HG02973 (cell line): ENCODE data around the gene IFT22.
"Not testable (repeated sequence)": the region's sequence is repeated elsewhere in the genome, so short reads cannot be mapped to it uniquely, and the experiment has no call there.

Source experiments
- ATAC-seq: cut with Tn5 transposase; IDR thresholded peaks from one replicate; pipeline ENCODE4 v1.9.1; 2021; ENCODE audit warnings: moderate library complexity; ENCODE audit not compliant: unreplicated experiment

Gene IFT22

DNA sequence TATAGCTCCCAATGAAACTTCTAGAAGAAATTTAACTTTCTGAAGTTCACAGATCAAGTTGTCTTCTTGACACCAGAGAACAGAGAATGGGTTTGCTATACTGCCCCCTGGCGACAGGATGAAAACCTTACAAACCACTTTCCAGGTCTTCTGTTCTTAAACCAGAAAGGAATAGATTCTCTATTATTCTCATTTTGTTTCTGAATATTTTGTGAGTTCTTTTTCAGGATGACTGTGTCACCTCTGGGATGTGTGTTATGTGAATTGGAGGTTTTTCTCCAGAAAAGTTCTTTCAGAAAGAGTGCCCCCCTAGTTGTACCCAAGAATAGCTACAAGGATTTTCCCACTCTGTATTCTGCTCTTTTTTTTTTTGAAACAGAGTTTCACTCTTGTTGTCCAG, 6.3 kb downstream of the IFT22 start:
- ATAC-seq: no peak

DNA sequence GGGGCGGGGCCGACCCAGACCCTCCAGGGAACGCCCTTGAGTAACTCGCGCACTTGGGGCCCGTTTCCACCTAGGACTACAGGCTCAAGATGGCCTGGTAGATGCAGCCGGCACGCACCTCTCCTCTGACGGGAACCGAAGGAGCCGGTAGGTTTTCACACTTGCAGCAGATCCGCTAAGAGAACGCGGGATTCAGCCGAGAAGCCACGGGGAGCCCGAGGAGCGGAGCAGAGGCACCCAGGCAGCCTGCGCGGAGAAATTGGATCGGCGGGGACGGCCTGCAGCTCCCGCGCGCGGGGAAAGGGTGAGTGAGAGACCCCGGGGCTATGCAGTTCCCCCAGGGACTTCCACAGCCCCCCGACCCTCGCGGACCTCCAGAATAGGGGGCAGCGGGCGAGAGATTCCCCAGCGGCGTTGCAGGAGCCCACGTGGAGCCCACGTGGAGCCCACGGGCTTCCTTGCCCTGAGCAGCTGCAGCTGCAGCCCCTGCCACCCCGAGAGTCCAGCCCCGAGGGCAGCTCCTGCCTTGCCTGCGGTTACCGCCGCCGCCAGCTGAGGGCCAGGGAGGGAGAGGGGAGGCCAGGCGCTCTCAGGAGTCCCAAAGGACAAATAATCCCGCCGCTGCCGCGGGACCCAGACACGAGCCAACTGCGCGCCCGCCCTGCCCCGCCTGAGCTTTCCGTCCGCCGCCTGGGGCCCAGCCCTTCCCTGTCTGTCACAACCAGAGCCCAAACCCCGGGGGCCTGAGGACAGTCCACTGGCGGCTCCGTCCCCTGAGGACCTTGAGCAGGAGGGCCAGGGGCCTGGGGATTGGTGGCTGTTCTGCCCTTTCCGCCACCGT, 13.1 kb downstream of the IFT22 start:
- no peak for ATAC-seq

- ATAC-seq: no peak
Measured at GRCh38 chr7:101306307-101306706, 15.3 kb downstream of the IFT22 start.

- no peak for ATAC-seq
Measured at GRCh38 chr7:101303102-101303701, 18.4 kb downstream of the IFT22 start.

DNA sequence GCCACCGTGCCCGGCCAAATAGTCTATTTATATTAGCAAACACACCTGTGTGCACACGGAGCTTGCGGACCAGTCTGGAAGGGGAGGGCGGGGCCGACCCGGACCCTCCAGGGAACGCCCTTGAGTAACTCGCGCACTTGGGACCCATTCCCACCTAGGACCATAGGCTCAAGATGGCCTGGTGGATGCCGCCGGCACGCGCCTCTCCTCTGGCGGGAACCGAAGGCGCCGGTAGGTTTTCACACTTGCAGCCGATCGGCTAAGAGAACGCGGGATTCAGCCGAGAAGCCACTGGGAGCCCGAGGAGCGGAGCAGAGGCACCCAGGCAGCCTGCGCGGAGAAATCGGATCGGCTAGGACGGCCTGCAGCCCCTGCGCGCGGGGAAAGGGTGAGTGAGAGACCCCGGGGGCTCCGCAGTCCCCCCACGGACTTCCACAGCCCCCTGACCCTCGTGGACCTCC, 18.9 kb downstream of the IFT22 start:
- ATAC-seq: no peak

DNA sequence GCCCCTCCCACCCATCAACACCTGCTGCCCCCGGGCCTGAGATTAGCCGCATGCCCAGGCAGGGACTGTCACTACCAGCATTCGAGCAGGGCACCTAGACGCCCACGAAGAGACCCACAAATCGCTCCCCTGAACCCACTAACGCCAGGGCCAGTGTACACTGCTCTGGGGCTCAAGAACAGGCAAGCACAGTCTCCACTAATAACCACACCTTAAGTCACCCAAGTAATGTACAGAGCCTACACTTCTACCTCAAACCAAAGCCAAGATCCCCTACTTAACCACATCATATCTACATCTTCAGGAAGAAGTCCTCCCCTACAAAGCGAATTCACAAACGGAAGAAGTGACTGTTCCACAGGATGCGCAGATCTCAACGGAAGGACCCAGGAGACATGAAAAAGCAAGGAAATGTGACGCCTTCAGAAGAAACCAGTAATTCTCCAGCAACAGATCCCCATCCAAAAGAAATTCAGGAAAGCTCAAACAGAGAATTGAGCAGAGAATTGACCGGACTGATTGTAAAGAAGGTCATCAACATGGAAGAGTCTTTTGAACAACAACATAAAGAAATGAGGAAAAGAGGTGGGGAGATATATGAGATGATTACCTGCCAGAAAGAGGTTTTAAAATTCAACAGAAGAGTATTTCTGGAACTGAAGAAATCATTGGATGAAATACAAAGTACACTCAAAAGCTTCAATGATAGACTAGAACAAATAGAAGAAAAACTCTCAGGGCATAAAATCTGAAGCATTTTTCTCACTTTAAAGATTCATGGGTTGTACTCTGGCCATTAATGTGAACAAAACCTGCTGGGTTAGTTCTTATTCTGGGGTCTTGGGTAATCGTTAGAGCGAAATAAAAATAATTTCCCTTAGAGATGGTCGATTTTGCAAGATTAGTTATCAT, 20.9 kb downstream of the IFT22 start:
- no peak for ATAC-seq

DNA sequence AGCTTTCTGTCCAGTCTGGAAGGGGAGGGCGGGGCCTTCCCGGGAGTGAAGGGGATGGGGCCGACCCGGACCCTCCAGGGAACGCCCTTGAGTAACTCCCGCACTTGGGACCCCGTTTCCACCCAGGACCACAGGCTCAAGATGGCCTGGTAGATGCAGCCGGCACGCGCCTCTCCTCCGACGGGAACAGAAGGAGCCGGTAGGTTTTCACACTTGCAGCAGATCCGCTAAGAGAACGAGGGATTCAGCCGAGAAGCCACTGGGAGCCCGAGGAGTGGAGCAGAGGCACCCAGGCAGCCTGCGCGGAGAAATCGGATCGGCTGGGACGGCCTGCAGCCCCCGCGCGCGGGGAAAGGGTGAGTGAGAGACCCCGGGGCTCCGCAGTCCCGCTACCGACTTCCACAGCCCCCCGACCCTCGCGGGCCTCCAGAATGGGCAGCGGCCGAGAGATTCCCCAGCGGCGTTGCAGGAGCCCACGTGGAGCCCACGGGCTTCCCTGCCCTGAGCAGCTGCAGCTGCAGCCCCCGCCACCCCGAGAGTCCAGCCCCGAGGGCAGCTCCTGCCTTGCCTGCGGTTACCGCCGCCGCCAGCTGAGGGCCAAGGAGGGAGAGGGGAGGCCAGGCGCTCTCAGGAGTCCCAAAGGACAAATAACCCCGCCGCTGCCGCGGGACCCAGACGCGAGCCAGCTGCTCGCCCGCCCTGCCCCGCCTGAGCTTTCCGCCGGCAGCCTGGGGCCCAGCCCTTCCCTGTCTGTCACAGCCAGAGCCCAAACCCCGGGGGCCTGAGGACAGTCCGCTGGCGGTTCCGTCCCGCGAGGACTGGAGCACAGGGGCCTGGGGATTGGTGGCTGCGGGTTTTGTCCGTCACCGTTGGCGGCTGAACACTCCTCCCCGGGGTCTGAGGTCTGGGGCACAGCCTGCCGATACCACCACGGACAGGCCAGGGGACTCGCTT, 21.8 kb downstream of the IFT22 start:
- ATAC-seq: no peak

DNA sequence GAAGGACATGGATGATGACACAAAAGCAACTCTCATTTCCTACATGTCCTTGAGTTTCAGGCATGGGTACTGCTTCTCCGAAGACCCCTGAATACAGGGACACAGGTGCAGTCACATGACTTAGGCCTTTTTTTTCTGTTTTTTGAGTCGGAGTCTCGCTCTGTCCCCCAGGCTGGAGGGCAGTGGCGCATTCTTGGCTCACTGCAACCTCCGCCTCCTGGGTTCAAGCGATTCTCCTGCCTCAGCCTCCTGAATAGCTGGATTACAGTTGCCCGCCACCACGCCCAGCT, 26.8 kb downstream of the IFT22 start:
- no peak for ATAC-seq

DNA sequence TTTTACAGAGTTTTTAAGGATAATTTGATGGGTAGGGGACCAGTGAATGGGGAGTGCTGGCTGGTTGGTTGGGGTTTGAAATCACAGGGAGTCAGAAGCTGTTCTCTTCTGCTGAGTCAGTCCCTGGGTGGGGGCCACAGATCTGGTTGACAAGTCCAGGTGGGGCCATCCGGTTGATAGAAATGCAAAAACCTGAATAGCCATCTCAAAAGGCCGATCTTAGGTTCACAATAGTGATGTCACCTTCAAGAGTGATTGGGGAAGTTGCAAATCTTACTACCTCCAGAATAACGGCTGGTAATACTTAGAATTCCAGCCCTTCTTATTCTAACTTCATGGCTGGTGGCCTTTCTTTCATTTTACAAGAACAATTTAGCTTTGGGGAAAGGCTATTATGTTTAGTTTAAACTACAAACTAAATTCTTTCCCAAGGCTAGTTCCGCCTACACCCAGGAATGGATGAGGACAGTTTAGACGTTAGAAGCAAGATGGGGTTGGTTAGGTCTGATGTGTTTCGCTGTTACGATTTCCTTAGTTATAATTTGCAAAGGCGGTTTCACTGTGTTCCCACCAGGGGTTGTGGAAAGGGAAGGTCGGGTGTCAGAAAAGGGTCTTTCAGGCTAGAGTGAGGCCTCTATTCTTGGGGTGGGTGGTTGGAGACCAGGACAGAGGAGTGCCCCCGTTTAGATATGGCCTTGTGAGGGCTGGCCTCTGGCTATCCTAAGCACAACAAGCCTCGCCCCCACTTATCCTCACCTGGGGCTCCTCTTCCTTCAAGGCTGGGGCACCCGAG, 27.4 kb downstream of the IFT22 start:
- ATAC-seq: no peak

DNA sequence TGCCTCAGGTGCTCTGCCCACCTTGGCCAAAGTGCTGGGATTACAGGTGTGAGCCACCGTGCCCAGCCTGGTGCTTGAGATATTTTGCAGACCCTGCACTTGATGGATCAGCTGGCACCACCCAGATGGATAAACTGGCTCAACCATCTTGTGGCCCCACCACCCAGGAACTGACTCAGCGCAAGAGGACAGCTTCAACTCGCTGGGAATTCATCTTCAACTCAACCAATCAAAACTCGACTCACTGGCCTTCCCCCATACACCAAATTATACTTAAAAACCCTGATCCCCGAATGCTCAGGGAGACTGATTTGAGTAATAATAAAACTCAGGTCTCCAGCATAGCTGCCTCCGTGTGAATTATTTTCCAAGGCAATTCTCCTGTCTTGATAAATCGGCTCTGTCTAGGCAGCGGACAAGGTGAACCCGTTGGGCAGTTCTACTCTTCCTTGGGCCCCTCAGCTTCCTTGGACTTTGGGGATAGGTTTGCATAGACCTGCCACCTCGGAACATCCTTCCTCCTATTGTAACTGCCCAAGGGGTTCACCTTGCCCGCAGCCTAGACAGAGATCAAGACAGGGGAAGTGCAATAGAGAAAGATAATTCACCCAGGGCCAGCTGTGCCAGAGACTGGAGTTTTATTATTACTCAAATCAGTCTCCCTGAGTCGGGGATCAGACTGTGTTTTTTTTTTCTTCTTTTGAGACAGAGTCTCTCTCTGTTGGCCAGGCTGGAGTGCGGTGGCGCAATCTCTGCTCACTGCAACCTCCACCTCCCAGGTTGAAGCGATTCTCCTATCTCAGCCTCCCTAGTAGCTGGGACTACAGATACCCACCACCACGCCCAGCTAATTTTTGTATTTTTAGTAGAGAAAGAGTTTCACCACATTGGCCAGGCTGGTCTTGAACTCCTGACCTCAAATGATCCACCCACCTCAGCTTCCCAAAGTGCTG, 28.3 kb downstream of the IFT22 start:
- ATAC-seq: not testable (repeated sequence)

GRCh38 chr7:101292566-101292965, 29.0 kb downstream of the IFT22 start:
- not testable (repeated sequence) for ATAC-seq

- not testable (repeated sequence) for ATAC-seq
Measured at GRCh38 chr7:101290186-101291037, 31.2 kb downstream of the IFT22 start.

DNA sequence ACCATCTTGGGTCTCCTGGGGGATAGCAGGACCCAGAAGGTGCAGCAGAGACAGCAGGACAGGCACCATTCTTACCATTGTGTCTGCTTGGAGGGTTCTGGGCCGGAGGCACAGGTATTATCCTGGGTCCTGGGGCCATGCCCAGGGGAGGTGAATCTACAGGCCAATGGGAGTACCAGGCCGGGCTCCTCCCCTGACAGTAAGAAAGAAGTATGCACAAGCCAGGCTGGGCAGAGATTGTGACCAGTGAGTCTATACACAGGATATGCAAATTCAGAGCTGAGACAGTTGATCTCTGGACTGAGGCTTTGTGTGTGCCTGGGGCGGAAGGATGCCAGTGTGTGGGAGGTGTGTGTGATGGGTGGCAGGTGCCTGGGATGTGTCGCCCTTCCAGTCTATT, 31.9 kb downstream of the IFT22 start:
- ATAC-seq: not testable (repeated sequence)

DNA sequence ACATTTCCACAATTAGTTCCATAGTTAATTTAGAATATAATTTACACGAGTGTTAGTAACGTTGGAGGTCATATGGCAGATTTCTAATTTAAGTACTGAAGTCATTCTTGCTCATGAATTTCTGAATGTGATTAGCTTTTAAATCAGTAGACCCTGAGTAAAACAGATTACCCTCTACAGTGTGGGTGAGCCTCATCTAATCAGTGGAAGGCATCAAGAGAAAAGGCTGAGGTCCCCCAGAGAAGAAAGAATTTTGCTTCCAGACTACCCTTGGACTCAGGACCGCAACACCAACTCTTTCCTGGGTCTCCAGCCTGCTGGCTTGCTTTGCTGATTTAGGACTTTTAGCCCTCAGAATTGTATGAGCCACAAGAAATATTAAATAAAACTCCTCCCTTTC, 33.2 kb downstream of the IFT22 start:
- no peak for ATAC-seq

GRCh38 chr7:101287032-101287431, 34.6 kb downstream of the IFT22 start:
- ATAC-seq: no peak

DNA sequence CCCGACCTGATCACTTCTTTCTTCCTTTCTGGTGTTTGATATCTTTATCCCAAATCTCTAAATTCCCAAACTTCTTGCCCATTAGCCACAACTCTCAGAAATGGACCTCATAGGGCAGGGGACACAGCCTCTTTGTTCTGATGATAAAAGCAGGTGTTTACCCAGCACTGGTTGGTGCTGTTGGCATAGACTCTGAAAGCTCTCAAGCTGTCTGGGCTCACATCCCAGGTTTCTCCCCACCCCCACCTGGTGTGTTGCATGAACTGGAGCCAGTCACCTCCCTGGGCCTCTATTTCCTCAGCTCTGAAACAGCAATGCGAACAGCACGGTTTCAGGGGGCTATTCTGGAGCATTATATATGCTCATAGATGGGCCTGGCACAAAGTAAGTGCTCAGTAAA, 35.7 kb downstream of the IFT22 start:
- not testable (repeated sequence) for ATAC-seq

GRCh38 chr7:101285171-101285570, 36.4 kb downstream of the IFT22 start:
- ATAC-seq: no peak

DNA sequence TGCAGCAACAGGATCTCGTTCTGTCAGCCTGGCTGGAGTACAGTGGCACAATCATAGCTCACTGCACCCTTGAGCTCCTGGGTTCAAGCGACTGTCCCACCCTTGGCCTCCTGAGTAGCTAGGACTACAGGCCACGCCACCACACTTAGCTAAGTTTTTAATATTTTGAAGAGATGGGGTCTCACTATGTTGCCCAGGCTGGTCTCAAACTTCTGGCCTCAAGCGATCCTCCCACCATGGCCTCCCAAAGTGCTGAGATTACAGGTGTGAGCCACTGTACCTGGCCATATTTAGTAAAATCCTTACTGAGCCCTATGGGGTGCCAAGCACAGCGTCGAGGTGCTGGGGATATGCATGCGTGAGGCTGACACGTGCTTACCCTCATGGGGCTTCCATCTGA, 40.7 kb downstream of the IFT22 start:
- not testable (repeated sequence) for ATAC-seq
